Spleen (tissue), 11 donors: Measurements from ENCODE around the gene TMEM186. TPM values are rescaled to one million over a fixed set of nuclear protein-coding genes. Genes with fewer than 3 reads are reported as not detected.

Experiments
- DNase-seq: peaks from one replicate; pipeline ENCODE4 v3.0.0-alpha.2; 2020
- H3K27ac ChIP-seq, 8 donors: fragments of 200-600 bp; sonication (generic) in 7 of 8; 1 replicate in 4 of 8; 2 replicates in 4 of 8; pipeline versions ENCODE4 v1.5.0 to v1.8.0; 2016 to 2021; ENCODE audit warnings: inconsistent platforms in 4 of 8, mild to moderate bottlenecking in 4 of 8, moderate library complexity in 1 of 8
- H3K27me3 ChIP-seq, 7 donors: fragments of 200-600 bp; sonication (generic) in 6 of 7; replicated peaks in 1 of 7; 1 replicate in 4 of 7; 2 replicates in 3 of 7; pipeline versions ENCODE4 v1.5.0 to v1.8.0; 2016 to 2021; ENCODE audit warnings: inconsistent platforms in 3 of 7, mild to moderate bottlenecking in 1 of 7
- H3K36me3 ChIP-seq, 6 donors: fragments of 200-600 bp; sonication (generic) in 5 of 6; 1 replicate in 4 of 6; 2 replicates in 2 of 6; pipeline versions ENCODE4 v1.5.0 to v1.8.0; 2016 to 2021; ENCODE audit warnings: inconsistent platforms in 2 of 6
- H3K4me1 ChIP-seq, 6 donors: fragments of 200-600 bp; sonication (generic) in 5 of 6; 1 replicate in 3 of 6; 2 replicates in 3 of 6; pipeline versions ENCODE4 v1.5.0 to v1.8.0; 2016 to 2021; ENCODE audit warnings: inconsistent platforms in 3 of 6
- H3K4me3 ChIP-seq, 8 donors: fragments of 200-600 bp; sonication (generic) in 7 of 8; 1 replicate in 4 of 8; 2 replicates in 4 of 8; pipeline versions ENCODE4 v1.5.0 to v1.8.0; 2016 to 2021; ENCODE audit warnings: inconsistent platforms in 4 of 8, mild to moderate bottlenecking in 4 of 8, moderate library complexity in 2 of 8
- H3K9me3 ChIP-seq, 8 donors: fragments of 200-600 bp; sonication (generic) in 7 of 8; 1 replicate in 4 of 8; 2 replicates in 4 of 8; pipeline versions ENCODE4 v1.5.0 to v1.8.0; 2016 to 2021; ENCODE audit warnings: inconsistent platforms in 4 of 8
- POLR2A ChIP-seq, 3 donors: fragments of 450-650 bp; IDR thresholded peaks; one replicate each; pipeline ENCODE4 v1.5.1; 2017; ENCODE audit warnings: antibody characterized with exemption in 3 of 3, mild to moderate bottlenecking in 1 of 3
- POLR2AphosphoS5 ChIP-seq, 3 donors: sonication (generic); formaldehyde crosslinking; IDR thresholded peaks; one replicate each; pipeline ENCODE4 v1.5.1; 2017; ENCODE audit warnings: antibody characterized with exemption in 3 of 3
- WGBS, 5 donors: extraction: QIAGEN DNeasy Blood & Tissue Kit in 3 of 5; methylation state at CpG; one replicate each; pipeline versions ENCODE4 v1.1.5 to v1.1.7; 2013 to 2018; 5-methylcytosine and 5-hydroxymethylcytosine counted together
- intact Hi-C: fragments of 100-400 bp; cut with DNase I; formaldehyde crosslinking; loops from one replicate; pipeline ENCODE4 v1.15.0; 2023; ENCODE audit warnings: low total_unique reads
- polyA plus RNA-seq, 3 donors: library from polyadenylated mRNA; stranded (reverse); fragments of 200-250 nt; gene quantifications; one replicate each; pipeline ENCODE4 v1.2.1, GENCODE V29; 2013
- total RNA-seq, 7 donors: library from RNA; depleted of rRNA in 3 of 7; stranded (reverse); fragments of >200 nt in 3 of 7; fragmentation: NEBNext Ultra II Directional in 4 of 7; extraction: Animal tissue kit (Norgen Biotek cat#: 25700) in 4 of 7; gene quantifications; one replicate each; pipeline versions ENCODE4 v1.1.0 to v1.2.1, GENCODE V29; 2016 to 2021
- TF ChIP-seq, protein P1 (sequence below), 11 experiments: fragments of 200-600 bp in 7 of 11; fragments of 450-650 bp in 4 of 11; sonication (generic) in 4 of 11; IDR thresholded peaks in 8 of 11; conservative IDR thresholded peaks in 3 of 11; 1 replicate in 7 of 11; 2 replicates in 4 of 11; pipeline versions ENCODE4 v1.4.0 to v1.8.0; 2016 to 2021; ENCODE audit warnings: antibody characterized with exemption in 11 of 11, inconsistent platforms in 4 of 11, mild to moderate bottlenecking in 1 of 11
- donor health status: healthy with polysubstance abuse.
- donor health status: DM: no; HTN: no; CAD: no; lungs with moderate emphysema.
- donor health status: DM: no; HTN: no; CAD: no.
- donor health status: Bipolar disorder and iron deficiency.
- donor health status: healthy.
- donor health status: DM: no; HTN: no; CAD: no.
- donor health status: DM: yes; HTN: yes; CAD: no.

Gene TMEM186
- total and polyA plus RNA-seq, 10 donors: 5.8 to 13.3 (median 8.7) TPM

DNA sequence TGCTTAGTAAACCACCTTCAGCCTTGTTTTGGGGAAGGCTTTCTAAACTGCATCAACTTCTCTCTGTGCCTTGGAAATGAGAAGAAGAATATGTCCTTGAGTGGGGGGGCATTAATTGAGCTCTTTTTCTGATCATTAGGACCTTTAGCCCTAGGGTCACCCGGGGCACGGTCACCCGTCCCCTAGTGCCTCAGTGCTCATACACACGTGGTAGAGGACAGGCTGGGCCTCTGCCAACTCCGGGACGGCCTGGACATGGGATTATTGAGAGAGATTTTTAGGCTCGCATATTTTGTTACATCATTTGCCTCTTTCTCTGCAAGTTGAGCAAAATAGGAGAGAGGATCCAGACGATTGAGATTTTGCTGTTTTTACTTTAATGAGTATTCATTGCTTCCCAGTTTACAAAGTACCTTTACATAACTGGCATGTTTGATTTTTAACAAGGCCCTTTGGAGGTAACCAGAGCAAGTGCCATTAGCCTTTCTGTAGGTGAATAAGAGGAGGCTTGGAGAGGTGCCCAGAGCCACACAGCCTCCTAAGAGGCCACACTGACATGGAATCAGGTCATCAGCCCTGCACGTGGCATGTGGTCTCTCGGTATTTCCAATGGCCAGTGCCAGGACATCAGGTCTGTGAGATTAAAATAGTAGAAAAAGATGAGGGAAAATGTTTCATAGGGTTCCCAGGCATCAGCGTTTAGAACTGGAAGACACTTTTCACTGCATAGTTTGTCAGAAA is 11.3 kb upstream of the TMEM186 start:
- peaks cover 16 to 100% (median 98%) of the 10 kb centered on the region in 6 donors for H3K36me3 ChIP-seq
- no peak overlapping the region for H3K4me3 ChIP-seq
- no peak for DNase-seq
- no peak overlapping the region for H3K27ac ChIP-seq
- H3K4me1 ChIP-seq: no peaks in the 10 kb centered on the region
- H3K9me3 ChIP-seq: no peaks in the 10 kb centered on the region
- WGBS, 5 donors: 92 to 95% (median 94%) methylated on average over 11 of the region's 11 CpGs
- no peak for TF ChIP-seq POLR2A (IDR thresholded peaks at IDR 0.05)
- TF ChIP-seq POLR2AphosphoS5 (IDR thresholded peaks at IDR 0.05): no peak
- TF ChIP-seq, protein P1, sequence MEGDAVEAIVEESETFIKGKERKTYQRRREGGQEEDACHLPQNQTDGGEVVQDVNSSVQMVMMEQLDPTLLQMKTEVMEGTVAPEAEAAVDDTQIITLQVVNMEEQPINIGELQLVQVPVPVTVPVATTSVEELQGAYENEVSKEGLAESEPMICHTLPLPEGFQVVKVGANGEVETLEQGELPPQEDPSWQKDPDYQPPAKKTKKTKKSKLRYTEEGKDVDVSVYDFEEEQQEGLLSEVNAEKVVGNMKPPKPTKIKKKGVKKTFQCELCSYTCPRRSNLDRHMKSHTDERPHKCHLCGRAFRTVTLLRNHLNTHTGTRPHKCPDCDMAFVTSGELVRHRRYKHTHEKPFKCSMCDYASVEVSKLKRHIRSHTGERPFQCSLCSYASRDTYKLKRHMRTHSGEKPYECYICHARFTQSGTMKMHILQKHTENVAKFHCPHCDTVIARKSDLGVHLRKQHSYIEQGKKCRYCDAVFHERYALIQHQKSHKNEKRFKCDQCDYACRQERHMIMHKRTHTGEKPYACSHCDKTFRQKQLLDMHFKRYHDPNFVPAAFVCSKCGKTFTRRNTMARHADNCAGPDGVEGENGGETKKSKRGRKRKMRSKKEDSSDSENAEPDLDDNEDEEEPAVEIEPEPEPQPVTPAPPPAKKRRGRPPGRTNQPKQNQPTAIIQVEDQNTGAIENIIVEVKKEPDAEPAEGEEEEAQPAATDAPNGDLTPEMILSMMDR (IDR thresholded peaks at IDR 0.05 in 8 of 11, conservative IDR thresholded peaks at IDR 0.05 in 3 of 11): no peak
- intact Hi-C loops: no loop called here
- H3K27me3 ChIP-seq: no peaks in the 10 kb centered on the region

DNA sequence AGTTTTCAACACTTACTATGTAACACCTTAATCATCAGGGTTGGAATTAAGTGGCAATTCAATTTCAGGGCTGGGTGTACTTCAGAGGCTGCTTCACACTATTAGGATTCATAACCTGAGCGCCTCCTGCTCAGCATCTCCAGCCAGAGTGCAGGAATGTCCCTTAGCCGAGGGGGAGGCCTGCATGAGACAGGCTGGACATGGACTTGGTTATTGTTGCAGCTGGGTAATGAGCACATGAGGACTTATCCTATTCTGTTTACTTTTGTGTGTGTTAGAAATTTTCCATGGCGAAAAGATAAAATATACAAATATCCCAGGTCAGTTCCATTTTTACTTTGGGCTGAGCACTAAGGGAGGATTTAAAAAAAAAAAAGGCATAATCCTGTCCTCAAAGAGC is 10.6 kb upstream of the TMEM186 start:
- intact Hi-C loops: no loop called here
- Histone ChIP-seq H3K36me3 (peaks cover 16 to 100% (median 98%) of the 10 kb centered on the region in 6 donors), H3K9me3 (no peaks in the 10 kb centered on the region), H3K27me3 (no peaks in the 10 kb centered on the region), H3K4me1 (no peaks in the 10 kb centered on the region), H3K4me3 (no peak overlapping the region), H3K27ac (no peak overlapping the region)
- DNase-seq: no peak
- TF ChIP-seq, protein P1 (IDR thresholded peaks at IDR 0.05 in 8 of 11, conservative IDR thresholded peaks at IDR 0.05 in 3 of 11): no peak
- TF ChIP-seq POLR2A (IDR thresholded peaks at IDR 0.05) (no peak), POLR2AphosphoS5 (IDR thresholded peaks at IDR 0.05) (no peak)
- 94 to 97% (median 96%) methylated on average over 3 of the region's 3 CpGs for WGBS, 5 donors

DNA sequence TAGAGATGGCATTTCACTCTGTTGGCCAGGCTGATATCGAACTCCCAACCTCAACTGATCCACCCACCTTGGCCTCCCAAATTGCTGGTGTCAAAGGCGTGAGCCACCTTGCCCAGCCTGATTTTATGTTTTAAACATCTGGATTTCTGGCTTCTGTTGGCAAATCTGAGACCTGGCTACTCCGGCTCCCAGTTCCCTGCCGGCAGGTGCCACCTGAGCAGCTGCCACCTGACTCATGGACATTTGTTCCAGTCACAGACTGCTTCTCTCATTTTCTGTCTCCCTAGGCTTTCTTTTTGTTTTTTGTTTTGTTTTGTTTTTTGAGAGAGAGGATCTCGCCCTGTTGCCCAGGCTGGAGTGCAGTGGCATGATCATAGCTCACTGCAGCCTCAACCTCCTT is 9.8 kb upstream of the TMEM186 start:
- no peak overlapping the region for H3K4me3 ChIP-seq
- WGBS, 5 donors: 96 to 99% (median 97%) methylated on average over 5 of the region's 5 CpGs
- TF ChIP-seq, protein P1 (IDR thresholded peaks at IDR 0.05 in 8 of 11, conservative IDR thresholded peaks at IDR 0.05 in 3 of 11): no peak
- TF ChIP-seq POLR2A (IDR thresholded peaks at IDR 0.05) (no peak), POLR2AphosphoS5 (IDR thresholded peaks at IDR 0.05) (no peak)
- no peaks in the 10 kb centered on the region for H3K4me1 ChIP-seq
- intact Hi-C loops: no loop called here
- no peak overlapping the region for H3K27ac ChIP-seq
- H3K36me3 ChIP-seq: peaks cover 11 to 100% (median 98%) of the 10 kb centered on the region in 6 donors
- no peak for DNase-seq
- H3K27me3 ChIP-seq: no peaks in the 10 kb centered on the region
- H3K9me3 ChIP-seq: no peaks in the 10 kb centered on the region

DNA sequence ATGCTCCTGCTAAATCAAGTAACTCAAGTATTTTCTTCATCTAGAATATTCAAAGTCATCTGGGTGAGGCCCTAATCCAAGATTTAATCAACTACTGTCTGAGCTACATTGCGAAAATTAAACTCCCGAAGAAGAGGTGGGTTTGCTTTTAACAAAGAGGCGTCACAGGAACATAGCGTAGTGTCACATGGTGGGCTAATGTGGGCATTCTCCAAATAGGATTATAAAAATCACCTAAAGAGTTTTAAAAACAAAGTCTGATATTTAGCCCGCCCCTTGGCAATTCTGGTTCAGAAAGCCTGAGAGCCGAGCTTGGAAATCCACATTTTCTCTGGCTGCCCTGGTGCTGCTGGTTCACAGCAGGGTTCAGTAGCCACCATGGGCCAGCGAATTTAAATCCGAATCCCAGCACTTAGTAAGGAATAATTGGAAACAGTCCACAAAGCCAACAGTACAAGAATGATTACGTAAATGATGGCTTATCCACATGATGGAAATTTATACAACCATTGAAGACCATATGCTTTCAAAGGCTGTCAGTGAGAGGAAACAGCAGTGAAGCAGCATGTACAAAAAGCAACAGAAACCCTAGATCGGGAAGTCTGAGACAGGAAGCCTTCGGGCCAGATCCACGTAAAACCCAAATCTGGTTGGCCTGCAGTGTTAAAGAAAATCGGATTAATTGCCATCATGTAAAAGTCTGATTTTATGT is 9.0 kb upstream of the TMEM186 start:
- H3K4me3 ChIP-seq: no peak overlapping the region
- TF ChIP-seq POLR2A (IDR thresholded peaks at IDR 0.05) (no peak), POLR2AphosphoS5 (IDR thresholded peaks at IDR 0.05) (no peak)
- TF ChIP-seq, protein P1 (IDR thresholded peaks at IDR 0.05 in 8 of 11, conservative IDR thresholded peaks at IDR 0.05 in 3 of 11): no peak
- intact Hi-C loops: no loop called here
- peaks cover 10 to 100% (median 97%) of the 10 kb centered on the region in 6 donors for H3K36me3 ChIP-seq
- no peaks in the 10 kb centered on the region for H3K27me3 ChIP-seq
- H3K27ac ChIP-seq: no peak overlapping the region
- H3K9me3 ChIP-seq: no peaks in the 10 kb centered on the region
- 91 to 96% (median 96%) methylated on average over 13 of the region's 13 CpGs for WGBS, 5 donors
- no peak for DNase-seq
- peaks cover 0 to 4% (median 0%) of the 10 kb centered on the region in 6 donors for H3K4me1 ChIP-seq
